GM20000 (cell line): ENCODE data around the gene GJB3.

Experiments used
- DNase-seq: peaks from one replicate; pipeline ENCODE4 v3.0.0; 2012; ENCODE audit warnings: low spot score
- CTCF ChIP-seq: IDR thresholded peaks from 2 replicates; pipeline ENCODE4 v1.5.1; 2012; ENCODE audit warnings: mild to moderate bottlenecking, control low read depth; ENCODE audit errors: extremely low read depth, missing control alignments

The GJB3 gene

GRCh38 chr1:34744851-34745250 lies 36.2 kb upstream of the GJB3 start:
- TF ChIP-seq CTCF: no peak
- no peak for DNase-seq

GRCh38 chr1:34745666-34746065 lies 35.3 kb upstream of the GJB3 start:
- DNase-seq: no peak

GRCh38 chr1:34746101-34746500 lies 34.9 kb upstream of the GJB3 start:
- TF ChIP-seq CTCF: no peak
- DNase-seq: no peak

More at GRCh38 chr1:34745666-34746065, 35.3 kb upstream of the GJB3 start:
- TF ChIP-seq CTCF: no peak

GRCh38 chr1:34746785-34747637 lies 34.0 kb upstream of the GJB3 start:
- DNase-seq: no peak
- no peak for TF ChIP-seq CTCF

GRCh38 chr1:34747638-34747941 lies 33.4 kb upstream of the GJB3 start:
- TF ChIP-seq CTCF: no peak
- no peak for DNase-seq

- no peak for DNase-seq
- TF ChIP-seq CTCF: no peak
Measured at GRCh38 chr1:34749992-34750391, 31.0 kb upstream of the GJB3 start.

- TF ChIP-seq CTCF: no peak
- no peak for DNase-seq
Measured at GRCh38 chr1:34750610-34751009, 30.4 kb upstream of the GJB3 start.
